Osteocyte (in vitro differentiated cells): ENCODE results near the gene PKLR. TPM values are rescaled to one million over a fixed set of nuclear protein-coding genes. Genes with fewer than 3 reads are reported as not detected.

ENCODE experiments used
- DNase-seq: peaks from one replicate; pipeline ENCODE4 v3.0.0; 2021; ENCODE audit warnings: mixed read lengths; ENCODE audit not compliant: unreplicated experiment; ENCODE audit errors: extremely low spot score
- H3K27ac Mint-ChIP-seq: one replicate; pipeline ENCODE4 v1.8.0; 2021; ENCODE audit warnings: mild to moderate bottlenecking, mixed read lengths; ENCODE audit not compliant: unreplicated experiment
- H3K27me3 Mint-ChIP-seq: one replicate; pipeline ENCODE4 v1.8.0; 2021; ENCODE audit warnings: mixed read lengths; ENCODE audit not compliant: unreplicated experiment
- H3K36me3 Mint-ChIP-seq: one replicate; pipeline ENCODE4 v1.8.0; 2021; ENCODE audit warnings: mixed read lengths; ENCODE audit not compliant: unreplicated experiment
- H3K4me1 Mint-ChIP-seq: one replicate; pipeline ENCODE4 v1.8.0; 2021; ENCODE audit warnings: mixed read lengths; ENCODE audit not compliant: unreplicated experiment
- H3K4me3 Mint-ChIP-seq: one replicate; pipeline ENCODE4 v1.8.0; 2021; ENCODE audit warnings: mild to moderate bottlenecking, moderate library complexity, mixed read lengths; ENCODE audit not compliant: unreplicated experiment
- H3K9me3 Mint-ChIP-seq: one replicate; pipeline ENCODE4 v1.8.0; 2021; ENCODE audit warnings: mixed read lengths; ENCODE audit not compliant: unreplicated experiment
- total RNA-seq: library from RNA; stranded (reverse); gene quantifications from 2 replicates; pipeline ENCODE4 v1.2.1, GENCODE V29; 2021
- TF ChIP-seq, protein P1 (sequence below): fragments of 200-600 bp; sonication (generic); IDR thresholded peaks from 2 replicates; pipeline ENCODE4 v1.5.0; 2021; ENCODE audit warnings: antibody characterized with exemption, mild to moderate bottlenecking, moderate library complexity

Gene PKLR
- total RNA-seq, 1 donor from 2014 or later = not detected

DNA sequence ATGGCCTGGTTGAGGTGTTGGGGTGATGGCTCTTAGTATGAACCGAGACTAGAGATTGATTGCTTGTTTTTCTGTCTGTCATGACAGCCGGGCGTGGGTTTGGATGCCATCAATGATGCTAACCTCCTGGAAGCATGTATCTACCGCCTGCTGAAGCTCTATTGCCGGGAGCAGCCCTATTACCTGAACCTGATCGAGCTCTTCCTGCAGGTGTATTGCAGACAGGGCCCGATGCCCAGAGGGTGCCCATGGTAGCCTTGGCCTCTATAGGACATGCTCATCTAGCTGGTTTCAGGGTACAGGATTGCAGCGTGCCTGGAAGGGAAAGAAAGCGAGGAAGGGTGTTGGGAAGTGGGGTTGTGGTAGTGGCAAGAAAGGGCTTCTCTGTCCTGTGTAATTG, 16.8 kb upstream of the PKLR start:
- H3K36me3 Mint-ChIP-seq = peaks cover 10% of the 10 kb centered on the region
- no peak for DNase-seq
- TF ChIP-seq, protein P1, sequence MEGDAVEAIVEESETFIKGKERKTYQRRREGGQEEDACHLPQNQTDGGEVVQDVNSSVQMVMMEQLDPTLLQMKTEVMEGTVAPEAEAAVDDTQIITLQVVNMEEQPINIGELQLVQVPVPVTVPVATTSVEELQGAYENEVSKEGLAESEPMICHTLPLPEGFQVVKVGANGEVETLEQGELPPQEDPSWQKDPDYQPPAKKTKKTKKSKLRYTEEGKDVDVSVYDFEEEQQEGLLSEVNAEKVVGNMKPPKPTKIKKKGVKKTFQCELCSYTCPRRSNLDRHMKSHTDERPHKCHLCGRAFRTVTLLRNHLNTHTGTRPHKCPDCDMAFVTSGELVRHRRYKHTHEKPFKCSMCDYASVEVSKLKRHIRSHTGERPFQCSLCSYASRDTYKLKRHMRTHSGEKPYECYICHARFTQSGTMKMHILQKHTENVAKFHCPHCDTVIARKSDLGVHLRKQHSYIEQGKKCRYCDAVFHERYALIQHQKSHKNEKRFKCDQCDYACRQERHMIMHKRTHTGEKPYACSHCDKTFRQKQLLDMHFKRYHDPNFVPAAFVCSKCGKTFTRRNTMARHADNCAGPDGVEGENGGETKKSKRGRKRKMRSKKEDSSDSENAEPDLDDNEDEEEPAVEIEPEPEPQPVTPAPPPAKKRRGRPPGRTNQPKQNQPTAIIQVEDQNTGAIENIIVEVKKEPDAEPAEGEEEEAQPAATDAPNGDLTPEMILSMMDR = no peak

DNA sequence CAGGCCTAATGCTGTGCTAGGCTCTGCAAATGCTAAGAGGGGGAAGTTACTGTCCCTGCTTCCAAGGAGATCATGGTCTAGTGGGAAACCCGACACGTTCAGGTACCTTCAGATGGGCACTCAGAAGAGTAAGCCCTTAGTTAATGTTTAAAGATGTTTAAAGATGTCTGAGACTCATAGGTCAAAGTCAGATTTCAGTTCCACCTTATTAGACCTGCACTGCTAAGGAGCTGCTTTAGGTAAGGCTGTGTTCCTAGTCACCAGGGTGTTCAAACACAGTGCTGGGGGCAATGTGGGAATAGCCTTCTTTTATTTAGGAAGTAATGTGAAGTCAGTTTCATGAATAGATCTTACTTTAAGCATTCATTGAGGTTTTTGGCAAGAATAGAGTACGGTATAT, 15.7 kb upstream of the PKLR start:
- no peak overlapping the region for H3K4me3 Mint-ChIP-seq
- H3K36me3 Mint-ChIP-seq = peaks cover 12% of the 10 kb centered on the region
- H3K27ac Mint-ChIP-seq = no peak overlapping the region
- DNase-seq = no peak
- peaks cover 18% of the 10 kb centered on the region for H3K4me1 Mint-ChIP-seq
- H3K9me3 Mint-ChIP-seq = no peaks in the 10 kb centered on the region
- TF ChIP-seq, protein P1 = no peak
- no peaks in the 10 kb centered on the region for H3K27me3 Mint-ChIP-seq

More for the DNA sequence above, 16.8 kb upstream of the PKLR start:
- H3K4me1 Mint-ChIP-seq = peaks cover 25% of the 10 kb centered on the region
- no peak overlapping the region for H3K27ac Mint-ChIP-seq
- no peaks in the 10 kb centered on the region for H3K9me3 Mint-ChIP-seq
- H3K4me3 Mint-ChIP-seq = no peak overlapping the region
- H3K27me3 Mint-ChIP-seq = no peaks in the 10 kb centered on the region

DNA sequence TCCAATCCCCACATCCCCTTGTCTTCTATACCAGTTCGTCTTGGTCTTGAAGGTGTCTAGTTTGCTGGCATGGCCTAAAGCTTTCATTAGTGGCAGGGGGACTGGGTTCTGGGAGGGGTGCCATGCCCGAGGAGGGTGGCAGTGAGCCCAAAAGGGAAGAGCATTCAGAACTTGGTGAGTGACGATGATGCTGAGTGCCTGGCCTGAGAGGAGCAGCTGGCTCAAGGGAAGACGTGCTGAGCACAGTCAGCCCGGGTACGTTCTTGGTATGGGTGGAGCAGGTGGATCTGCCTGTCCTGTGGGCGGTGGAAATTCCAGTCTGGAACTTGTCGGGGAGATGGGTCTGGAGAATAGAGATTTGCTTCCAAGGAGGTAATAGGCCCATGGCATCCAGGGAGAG, 12.0 kb upstream of the PKLR start:
- Mint-ChIP-seq H3K27me3 (no peaks in the 10 kb centered on the region), H3K4me3 (no peak overlapping the region), H3K27ac (no peak overlapping the region), H3K4me1 (peaks cover 18% of the 10 kb centered on the region), H3K9me3 (no peaks in the 10 kb centered on the region), H3K36me3 (peaks cover 7% of the 10 kb centered on the region)
- TF ChIP-seq, protein P1 = no peak
- no peak for DNase-seq

GRCh38 chr1:155309423-155310021, 8.3 kb upstream of the PKLR start:
- TF ChIP-seq, protein P1 = no peak
- peak overlapping the region; percentile 94 for H3K27ac Mint-ChIP-seq
- DNase-seq = no peak
- H3K36me3 Mint-ChIP-seq = peaks cover 7% of the 10 kb centered on the region
- peak overlapping the region; percentile 97 for H3K4me3 Mint-ChIP-seq
- no peaks in the 10 kb centered on the region for H3K9me3 Mint-ChIP-seq
- H3K27me3 Mint-ChIP-seq = no peaks in the 10 kb centered on the region
- peaks cover 26% of the 10 kb centered on the region for H3K4me1 Mint-ChIP-seq

GRCh38 chr1:155308493-155309422, 7.5 kb upstream of the PKLR start, which contains the start of gene FDPS:
FDPS (plus strand) TSS chr1:155308866; CDS start chr1:155309790, 924 bp downstream.
- H3K4me3 Mint-ChIP-seq = peak within 1 kb of the TSS; percentile 97
- DNase-seq = peak; percentile 98
- no peaks in the 10 kb centered on the region for H3K9me3 Mint-ChIP-seq
- peaks cover 26% of the 10 kb centered on the region for H3K4me1 Mint-ChIP-seq
- peak within 1 kb of the TSS; percentile 94 for H3K27ac Mint-ChIP-seq
- peaks cover 7% of the 10 kb centered on the region for H3K36me3 Mint-ChIP-seq
- TF ChIP-seq, protein P1 = no peak
- H3K27me3 Mint-ChIP-seq = no peaks in the 10 kb centered on the region
